RWPE1 (cell line): Measurements from ENCODE around the gene NHLRC4.

Source experiments
- CTCF ChIA-PET: fragments of 350-600 bp; sonication (Branson Sonifier 250); formaldehyde crosslinking; extraction: SDS; loops from one replicate; lab custom pipeline; 2021; lab: Yijun Ruan, JAX
- POLR2A ChIA-PET: fragments of 400-600 bp; formaldehyde crosslinking; extraction: SDS; loops from one replicate; lab custom pipeline; 2020; ENCODE audit warnings: antibody characterized with exemption; ENCODE audit not compliant: low non-redundant PET; lab: Yijun Ruan, JAX
- DNase-seq: peaks from one replicate; pipeline ENCODE4 v3.0.0; 2012; ENCODE audit warnings: low spot score
- H3K27ac ChIP-seq: fragments of 450-650 bp; 2 replicates; pipeline ENCODE4 v1.5.1; 2017
- CTCF ChIP-seq: fragments of 450-650 bp; conservative IDR thresholded peaks from 2 replicates; pipeline ENCODE4 v1.5.1; 2017; ENCODE audit warnings: low read depth, mild to moderate bottlenecking

Gene NHLRC4

GRCh38 chr16:598823-599739 lies 32.3 kb downstream of the NHLRC4 start:
- ChIA-PET POLR2A (no interaction called here), CTCF (no interaction called here)
- peak overlapping the region; percentile 27; the same call in 1 of the 2 replicates for H3K27ac ChIP-seq
- no peak for TF ChIP-seq CTCF
- DNase-seq: no peak

GRCh38 chr16:600781-601180 lies 34.0 kb downstream of the NHLRC4 start:
- DNase-seq: no peak
- CTCF ChIA-PET: interaction anchor here (0.6 to 1.4 kb wide), 3 partner anchors 8 to 53 kb away, joined by 3 to 5 read pairs (median 3); no protein-coding TSS in a partner anchor
- TF ChIP-seq CTCF: peak; percentile 26
- POLR2A ChIA-PET: interaction anchor here (0.6 kb wide), 1 partner anchor 75 kb away, joined by 3 read pairs; no protein-coding TSS in a partner anchor
- peak overlapping the region; percentile 46 for H3K27ac ChIP-seq

GRCh38 chr16:603933-604332 lies 37.1 kb downstream of the NHLRC4 start:
- POLR2A ChIA-PET: no interaction called here
- no peak for DNase-seq
- CTCF ChIA-PET: no interaction called here
- no peak overlapping the region for H3K27ac ChIP-seq
- no peak for TF ChIP-seq CTCF

GRCh38 chr16:606656-607307 lies 40.0 kb downstream of the NHLRC4 start:
- CTCF ChIA-PET: no interaction called here
- no peak for TF ChIP-seq CTCF
- POLR2A ChIA-PET: no interaction called here
- no peak overlapping the region for H3K27ac ChIP-seq
- DNase-seq: no peak

GRCh38 chr16:608019-608418 lies 41.2 kb downstream of the NHLRC4 start:
- H3K27ac ChIP-seq: 0 out of 2 replicates have a peak overlapping the region, but pooled peaks have one; percentile 4
- DNase-seq: no peak
- no peak for TF ChIP-seq CTCF
- ChIA-PET CTCF (no interaction called here), POLR2A (no interaction called here)

- TF ChIP-seq CTCF: no peak
- ChIA-PET POLR2A (no interaction called here), CTCF (interaction anchor here (0.6 to 1.1 kb wide), 2 partner anchors 9 to 83 kb away, joined by 3 read pairs; no protein-coding TSS in a partner anchor)
- peak overlapping the region; percentile 81 for H3K27ac ChIP-seq
- no peak for DNase-seq
Measured at GRCh38 chr16:609316-609715, 42.5 kb downstream of the NHLRC4 start.
